Adipocyte (in vitro differentiated cells): ENCODE data around the gene CHD5.

Experiments used
- DNase-seq: peaks from one replicate; pipeline ENCODE4 v3.0.0-alpha.2; 2015; ENCODE audit warnings: low read depth
- H3K27me3 ChIP-seq: replicated peaks from 2 replicates; pipeline ENCODE4 v1.7.0; 2013; ENCODE audit warnings: mild to moderate bottlenecking, low read length, moderate library complexity; ENCODE audit not compliant: control insufficient read depth, insufficient read depth
- H3K36me3 ChIP-seq: 2 replicates; pipeline ENCODE4 v1.7.0; 2013; ENCODE audit warnings: low read length, mild to moderate bottlenecking, moderate library complexity; ENCODE audit not compliant: control insufficient read depth, insufficient read depth, severe bottlenecking
- H3K4me1 ChIP-seq: 2 replicates; pipeline ENCODE4 v1.7.0; 2013; ENCODE audit warnings: mild to moderate bottlenecking, low read length, moderate library complexity; ENCODE audit not compliant: control insufficient read depth, insufficient read depth
- H3K4me3 ChIP-seq: 2 replicates; pipeline ENCODE4 v1.7.0; 2013; ENCODE audit warnings: mild to moderate bottlenecking, low read length, moderate library complexity
- H3K9ac ChIP-seq: 2 replicates; pipeline ENCODE4 v1.7.0; 2013; ENCODE audit warnings: mild to moderate bottlenecking, low read length, moderate library complexity
- H3K9me3 ChIP-seq: 2 replicates; pipeline ENCODE4 v1.7.0; 2013; ENCODE audit warnings: mild to moderate bottlenecking, low read length, moderate library complexity; ENCODE audit not compliant: control insufficient read depth

CHD5 gene

GRCh38 chr1:6199298-6200187 lies 19.4 kb upstream of the CHD5 start, which contains the start of gene RPL22:
RPL22 (minus strand) TSS chr1:6199595; CDS start chr1:6199573, 22 bp downstream.
- peak within 1 kb of the TSS; percentile 93 for H3K9ac ChIP-seq
- peak within 1 kb of the TSS; percentile 89 for H3K4me3 ChIP-seq
- H3K36me3 ChIP-seq = peaks cover 22% of the 10 kb centered on the region
- H3K4me1 ChIP-seq = peaks cover 19% of the 10 kb centered on the region
- peak; percentile 100 for DNase-seq
- H3K9me3 ChIP-seq = no peaks in the 10 kb centered on the region
- H3K27me3 ChIP-seq = no peaks in the 10 kb centered on the region

GRCh38 chr1:6198646-6199297 lies 18.7 kb upstream of the CHD5 start:
- DNase-seq = peak; percentile 52
- no peaks in the 10 kb centered on the region for H3K27me3 ChIP-seq
- peak overlapping the region; percentile 89 for H3K4me3 ChIP-seq
- peak overlapping the region; percentile 93 for H3K9ac ChIP-seq
- peaks cover 19% of the 10 kb centered on the region for H3K4me1 ChIP-seq
- no peaks in the 10 kb centered on the region for H3K9me3 ChIP-seq
- H3K36me3 ChIP-seq = peaks cover 29% of the 10 kb centered on the region

- no peaks in the 10 kb centered on the region for H3K27me3 ChIP-seq
- no peaks in the 10 kb centered on the region for H3K9me3 ChIP-seq
- peak overlapping the region; percentile 89 for H3K4me3 ChIP-seq
- H3K4me1 ChIP-seq = peaks cover 19% of the 10 kb centered on the region
- H3K36me3 ChIP-seq = peaks cover 37% of the 10 kb centered on the region
- peak overlapping the region; percentile 93 for H3K9ac ChIP-seq
- DNase-seq = peak; percentile 24
Measured at GRCh38 chr1:6197746-6198427, 17.8 kb upstream of the CHD5 start.

- Histone ChIP-seq H3K9me3 (no peaks in the 10 kb centered on the region), H3K4me3 (no peak overlapping the region), H3K36me3 (peaks cover 66% of the 10 kb centered on the region), H3K4me1 (no peaks in the 10 kb centered on the region), H3K9ac (no peak overlapping the region), H3K27me3 (no peaks in the 10 kb centered on the region)
- DNase-seq = no peak
Measured at GRCh38 chr1:6191968-6192367, 11.8 kb upstream of the CHD5 start.

GRCh38 chr1:6188466-6188865 lies 8.3 kb upstream of the CHD5 start:
- Histone ChIP-seq H3K9ac (no peak overlapping the region), H3K36me3 (peaks cover 48% of the 10 kb centered on the region), H3K27me3 (no peaks in the 10 kb centered on the region), H3K9me3 (no peaks in the 10 kb centered on the region), H3K4me1 (peaks cover 12% of the 10 kb centered on the region), H3K4me3 (no peak overlapping the region)
- no peak for DNase-seq

GRCh38 chr1:6185635-6186382 lies 5.7 kb upstream of the CHD5 start:
- Histone ChIP-seq H3K4me3 (no peak overlapping the region), H3K27me3 (no peaks in the 10 kb centered on the region), H3K36me3 (peaks cover 28% of the 10 kb centered on the region), H3K4me1 (peaks cover 27% of the 10 kb centered on the region), H3K9ac (no peak overlapping the region), H3K9me3 (no peaks in the 10 kb centered on the region)
- peak; percentile 76 for DNase-seq

GRCh38 chr1:6185151-6185550 lies 5.0 kb upstream of the CHD5 start:
- Histone ChIP-seq H3K36me3 (peaks cover 22% of the 10 kb centered on the region), H3K27me3 (no peaks in the 10 kb centered on the region), H3K9me3 (no peaks in the 10 kb centered on the region), H3K4me3 (no peak overlapping the region), H3K9ac (no peak overlapping the region), H3K4me1 (peaks cover 29% of the 10 kb centered on the region)
- DNase-seq = peak; percentile 90

GRCh38 chr1:6184083-6184783 lies 4.1 kb upstream of the CHD5 start:
- Histone ChIP-seq H3K4me1 (peaks cover 29% of the 10 kb centered on the region), H3K36me3 (peaks cover 14% of the 10 kb centered on the region), H3K9ac (no peak overlapping the region), H3K4me3 (no peak overlapping the region), H3K27me3 (no peaks in the 10 kb centered on the region), H3K9me3 (no peaks in the 10 kb centered on the region)
- no peak for DNase-seq

GRCh38 chr1:6183520-6183989 lies 3.4 kb upstream of the CHD5 start:
- Histone ChIP-seq H3K9me3 (no peaks in the 10 kb centered on the region), H3K4me3 (no peak overlapping the region), H3K9ac (no peak overlapping the region), H3K4me1 (peaks cover 35% of the 10 kb centered on the region), H3K27me3 (peaks cover 5% of the 10 kb centered on the region), H3K36me3 (peaks cover 9% of the 10 kb centered on the region)
- DNase-seq = no peak

GRCh38 chr1:6181347-6181770 lies 1.2 kb upstream of the CHD5 start:
- Histone ChIP-seq H3K4me1 (peaks cover 35% of the 10 kb centered on the region), H3K4me3 (peak overlapping the region; percentile 27), H3K36me3 (peaks cover 9% of the 10 kb centered on the region), H3K9ac (no peak overlapping the region), H3K27me3 (peaks cover 26% of the 10 kb centered on the region), H3K9me3 (no peaks in the 10 kb centered on the region)
- peak; percentile 32 for DNase-seq
